Measurements from ENCODE around the gene DNAJC15.
A peak's percentile ranks its signal among the peaks of the same experiment; 100 is the strongest.
"Not testable (repeated sequence)": the region's sequence is repeated elsewhere in the genome, so short reads cannot be mapped to it uniquely, and the experiment has no call there.

Gene DNAJC15

DNA sequence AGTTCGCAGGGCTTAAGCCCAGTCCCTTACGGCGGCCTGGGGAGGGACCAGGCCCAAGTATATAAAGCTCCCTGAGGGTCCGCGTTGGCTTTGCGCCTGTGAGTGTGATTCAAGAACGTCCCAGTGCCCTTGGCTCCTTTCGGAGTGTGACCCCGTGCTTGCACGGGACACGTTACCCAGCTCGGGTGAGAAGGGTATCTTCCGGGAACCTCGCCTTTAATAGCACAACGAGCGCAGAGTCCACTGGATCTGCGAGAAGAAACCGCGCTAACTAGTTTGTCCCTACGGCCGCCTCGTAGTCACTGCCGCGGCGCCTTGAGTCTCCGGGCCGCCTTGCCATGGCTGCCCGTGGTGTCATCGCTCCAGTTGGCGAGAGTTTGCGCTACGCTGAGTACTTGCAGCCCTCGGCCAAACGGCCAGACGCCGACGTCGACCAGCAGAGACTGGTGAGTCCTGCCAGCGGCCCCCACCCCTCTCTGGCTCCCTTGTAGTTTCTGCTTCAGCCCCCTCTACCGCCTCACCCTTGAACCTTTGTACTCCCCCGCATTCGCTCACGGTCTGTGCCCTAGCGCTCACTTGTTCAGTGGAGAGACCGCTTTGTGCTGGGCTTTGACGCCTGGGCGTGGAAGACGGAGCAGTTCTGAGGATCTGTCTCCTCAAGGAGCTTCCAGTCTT is at the start of gene DNAJC15:
TSS of gene DNAJC15 (plus strand) at position 298 of the 675 bp plus-strand sequence. CDS start at position 339, 41 bp downstream.
- DNase-seq: peak; percentile 85

GRCh38 chr13:42976066-42976465 is 47.3 kb upstream of the DNAJC15 start:
- DNase-seq: no peak

DNA sequence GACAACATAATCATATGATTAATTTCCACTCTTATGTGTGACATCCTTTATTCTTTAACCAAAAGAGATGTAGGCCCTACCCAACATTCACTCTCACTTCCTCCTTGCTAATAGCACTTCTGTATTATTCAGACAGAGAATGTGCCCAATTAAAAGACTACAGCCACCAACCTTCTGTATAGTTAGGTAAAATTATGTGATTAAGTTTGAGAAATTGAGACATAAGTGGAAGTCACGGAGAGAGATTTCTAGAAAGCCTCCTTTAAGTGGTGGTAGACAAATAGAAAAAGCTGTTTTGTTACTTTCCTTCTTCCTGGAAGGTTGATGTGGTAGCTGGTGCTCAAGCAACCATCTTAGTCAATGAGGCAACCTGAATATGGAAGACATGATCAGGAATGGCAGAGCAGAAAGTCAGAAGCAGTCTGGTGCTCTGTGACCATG is 46.1 kb upstream of the DNAJC15 start:
- DNase-seq: peak; percentile 62

GRCh38 chr13:42981317-42981716 is 42.1 kb upstream of the DNAJC15 start:
- no peak for DNase-seq

DNA sequence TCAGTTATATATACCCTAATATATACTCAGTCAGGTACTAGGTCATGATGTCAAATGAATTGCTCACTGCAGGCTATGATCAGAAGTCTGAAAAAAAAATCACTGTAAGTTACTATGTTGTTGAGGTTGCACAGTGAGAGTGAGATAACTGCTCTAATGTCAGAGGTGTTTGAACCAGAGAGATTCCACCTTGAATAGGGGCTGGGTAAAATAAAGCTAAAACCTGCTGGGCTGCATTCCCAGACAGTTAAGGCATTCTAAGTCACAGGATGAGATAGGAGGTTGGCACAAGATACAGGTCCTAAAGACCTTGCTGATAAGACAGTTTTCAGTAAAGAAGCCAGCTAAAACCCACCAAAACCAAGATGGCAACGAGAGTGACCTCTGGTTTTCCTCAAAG is 41.5 kb upstream of the DNAJC15 start:
- no peak for DNase-seq

- peak; percentile 52 for DNase-seq
Measured at GRCh38 chr13:42984026-42984425, 39.4 kb upstream of the DNAJC15 start.

- peak; percentile 60 for DNase-seq
Measured at GRCh38 chr13:42984691-42985090, 38.7 kb upstream of the DNAJC15 start.

DNA sequence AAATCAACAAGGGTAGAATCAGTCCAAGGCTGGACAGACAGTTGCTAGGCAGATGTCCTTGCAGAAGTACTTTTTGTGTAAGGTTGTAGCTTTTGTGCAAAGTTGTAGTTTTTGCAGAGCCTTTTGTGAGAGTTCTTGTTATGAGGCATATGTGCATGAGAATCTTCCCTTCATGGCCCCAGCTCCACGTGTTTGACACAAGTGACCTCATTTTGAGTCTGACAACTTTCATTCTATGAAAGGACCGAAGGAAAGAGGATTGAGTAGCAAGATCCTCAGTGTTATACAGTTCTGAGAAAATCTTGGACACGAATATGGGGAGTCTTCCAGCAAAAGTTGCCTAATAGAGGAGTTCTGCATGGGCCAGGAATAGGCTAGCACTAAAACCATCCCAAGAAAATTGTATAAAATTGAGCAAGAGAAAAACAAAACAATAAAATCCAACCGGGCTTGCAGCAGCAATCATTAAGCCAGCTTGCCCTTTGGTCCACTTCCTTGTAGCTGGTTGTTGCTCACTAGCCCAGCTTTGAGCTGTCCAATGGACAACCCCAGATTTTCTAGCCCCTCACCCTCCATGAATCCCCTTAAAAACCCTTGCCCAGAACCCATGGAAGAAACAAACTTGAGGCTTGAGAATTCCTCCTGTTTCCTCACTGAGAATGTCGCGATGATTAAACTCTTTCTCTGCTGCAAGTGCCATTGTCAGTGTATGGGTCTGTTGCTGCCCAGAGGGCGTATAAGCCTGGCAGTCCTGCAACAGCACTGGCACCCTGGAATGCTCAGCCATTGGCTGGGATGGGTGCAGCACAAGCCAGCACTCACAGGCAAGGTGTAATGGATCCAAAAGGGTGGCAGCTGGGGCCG is 37.8 kb upstream of the DNAJC15 start:
- DNase-seq: no peak

DNA sequence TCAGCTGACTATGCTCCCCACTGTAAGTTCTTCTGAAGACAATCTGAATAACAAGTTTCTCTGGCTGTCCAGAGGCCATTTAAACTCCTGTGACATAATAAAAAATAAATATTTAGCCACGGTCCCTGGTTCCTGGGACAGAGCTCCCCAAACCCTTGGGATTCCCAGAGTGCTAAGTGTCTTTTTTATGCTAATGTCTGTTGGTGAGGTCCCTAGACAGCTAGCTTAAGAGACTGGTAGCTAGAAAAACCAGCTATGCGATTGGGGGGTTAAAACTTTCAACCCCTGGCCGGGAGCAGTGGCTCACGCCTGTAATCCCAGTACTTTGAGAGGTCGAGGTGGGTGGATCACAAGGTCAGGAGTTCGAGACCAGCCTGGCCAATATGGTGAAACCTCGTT is 37.2 kb upstream of the DNAJC15 start:
- no peak for DNase-seq

DNA sequence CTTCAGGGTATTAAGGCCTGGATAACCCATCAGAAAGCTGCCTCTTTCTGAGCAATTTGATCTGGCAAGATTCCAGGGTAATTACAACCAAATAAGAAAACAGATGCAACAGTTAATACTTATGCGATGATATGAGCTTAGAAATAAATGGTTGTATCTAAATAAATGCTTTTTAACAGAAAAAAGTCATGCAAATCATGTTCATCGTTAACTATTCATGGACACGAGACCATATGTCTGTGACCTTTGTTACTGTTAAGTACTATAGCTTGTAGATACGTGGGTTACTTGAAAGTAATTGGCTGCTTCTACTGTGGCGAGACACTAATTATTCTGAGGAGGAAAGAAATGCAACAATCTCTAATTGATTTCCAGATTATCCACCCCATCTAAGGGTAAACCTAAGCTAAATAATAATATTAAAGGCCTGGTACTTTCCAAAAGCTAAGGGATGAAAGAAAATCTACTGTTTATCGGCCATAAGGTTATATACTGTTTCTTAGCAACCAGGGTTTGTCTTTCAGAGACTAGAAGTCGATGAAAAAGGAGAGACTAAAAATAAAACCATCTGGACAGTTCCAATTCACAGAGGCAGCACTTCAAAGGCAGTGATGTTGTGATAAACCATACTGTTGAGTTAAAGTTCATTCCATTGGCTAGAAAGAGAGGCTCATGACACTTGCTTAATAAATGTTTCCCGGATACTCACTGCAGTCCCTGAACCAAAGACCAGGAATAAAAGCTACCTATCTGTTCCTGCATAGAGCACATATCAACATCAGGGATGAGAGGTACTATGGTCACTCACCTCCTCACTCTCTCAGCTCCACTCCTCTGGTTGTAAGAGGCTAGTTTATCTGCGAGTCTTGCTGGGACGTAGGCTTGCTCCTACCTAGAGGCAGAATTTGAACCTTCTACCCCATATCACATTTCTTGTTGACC is 32.8 kb upstream of the DNAJC15 start:
- no peak for DNase-seq

- DNase-seq: not testable (repeated sequence)
Measured at GRCh38 chr13:42991233-42991897, 32.0 kb upstream of the DNAJC15 start.

GRCh38 chr13:42991898-42992763 is 31.3 kb upstream of the DNAJC15 start, which contains the start of gene EPSTI1:
Gene EPSTI1 (minus strand): TSS chr13:42992241. CDS start chr13:42992165, 76 bp downstream.
- peak; percentile 96 for DNase-seq

DNA sequence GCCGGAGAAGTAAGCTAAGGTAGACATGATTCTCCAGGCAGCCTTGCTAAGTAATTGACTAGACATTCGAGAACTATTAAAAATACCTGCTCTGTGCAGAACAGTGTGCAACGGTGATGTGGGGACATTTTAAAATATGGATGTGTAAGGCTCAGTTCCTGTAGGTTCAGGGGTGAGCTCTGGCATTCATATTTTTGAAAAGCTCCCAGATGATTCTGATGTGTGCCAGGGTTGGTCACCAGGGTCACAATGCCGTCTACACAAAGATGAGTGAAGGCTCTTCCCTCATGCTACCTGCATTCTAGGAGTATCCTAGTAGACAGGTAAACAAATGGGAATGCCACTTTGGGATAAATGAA is 30.6 kb upstream of the DNAJC15 start:
- no peak for DNase-seq

DNA sequence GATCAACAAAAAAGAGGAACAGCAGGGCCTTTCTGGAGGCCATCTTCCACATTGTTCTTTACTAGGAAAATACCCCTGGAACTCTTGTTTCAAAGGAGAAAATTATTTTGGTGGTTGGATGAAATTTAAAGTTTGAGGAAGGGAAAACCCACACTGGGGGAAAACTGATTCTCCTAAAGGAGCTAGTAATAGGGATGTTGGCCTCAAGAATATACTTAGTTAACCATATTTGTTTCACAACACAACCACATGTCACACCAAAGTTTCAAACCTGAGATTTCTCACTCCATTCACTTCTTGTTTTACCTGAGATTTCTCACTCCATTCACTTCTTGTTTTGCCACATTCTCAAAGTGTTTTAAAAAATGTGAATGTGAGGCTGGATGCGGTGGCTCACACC is 28.5 kb upstream of the DNAJC15 start:
- no peak for DNase-seq

DNA sequence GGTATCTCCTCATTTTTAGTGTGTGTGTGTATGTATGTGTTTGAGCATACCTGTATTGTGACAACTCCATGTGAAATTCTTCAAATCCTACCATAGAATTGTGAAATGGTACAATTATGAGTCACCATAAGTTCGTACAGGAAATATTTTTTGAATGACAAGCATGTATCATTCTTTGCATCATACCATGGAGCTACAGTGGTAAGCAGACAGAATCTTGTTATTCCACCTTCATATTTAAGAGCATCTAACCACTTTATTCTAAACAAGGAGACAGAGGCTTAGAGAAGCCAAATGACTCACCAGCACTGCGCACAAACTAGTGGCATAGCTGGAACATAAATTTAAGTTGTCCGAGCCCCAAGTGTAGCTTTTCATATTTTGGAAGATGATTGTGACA is 26.8 kb upstream of the DNAJC15 start:
- peak; percentile 61 for DNase-seq

- DNase-seq: peak; percentile 52
Measured at GRCh38 chr13:42997381-42997780, 26.0 kb upstream of the DNAJC15 start.

DNA sequence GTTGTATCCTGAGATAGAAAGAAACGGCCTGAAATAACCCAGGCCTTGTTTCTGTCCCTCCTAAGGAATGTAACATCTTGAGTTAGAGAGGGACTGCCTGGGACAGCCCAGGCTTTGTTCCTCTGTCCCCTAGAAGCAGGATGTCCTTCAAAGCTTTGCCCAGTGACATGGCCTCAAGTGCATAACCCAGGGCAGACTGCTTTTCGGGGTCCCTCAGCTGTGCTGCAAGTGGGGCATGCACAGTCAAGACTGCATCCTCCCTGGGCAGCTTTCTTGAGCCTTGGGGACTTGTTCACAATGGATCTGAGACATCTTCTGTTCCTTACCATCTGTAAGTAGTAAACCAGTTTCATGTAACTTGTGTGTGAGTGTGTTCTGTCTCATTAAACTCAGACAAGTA is 23.9 kb upstream of the DNAJC15 start:
- no peak for DNase-seq

- no peak for DNase-seq
Measured at GRCh38 chr13:43000676-43001075, 22.7 kb upstream of the DNAJC15 start.

GRCh38 chr13:43002021-43002420 is 21.4 kb upstream of the DNAJC15 start:
- no peak for DNase-seq

- DNase-seq: no peak
Measured at GRCh38 chr13:43003010-43003409, 20.4 kb upstream of the DNAJC15 start.

GRCh38 chr13:43003729-43004128 is 19.7 kb upstream of the DNAJC15 start:
- DNase-seq: no peak
